Stimulated activated CD4-positive, alpha-beta T cell treated with anti-CD3 and anti-CD28 coated beads, Interleukin-4, amount 100 ng/mL, for 1 hour (primary cell): ENCODE data around the gene EXOC3L1.

ENCODE experiments used
- DNase-seq: peaks from one replicate; pipeline ENCODE4 v3.0.0-alpha.2; 2020

EXOC3L1 gene

DNA sequence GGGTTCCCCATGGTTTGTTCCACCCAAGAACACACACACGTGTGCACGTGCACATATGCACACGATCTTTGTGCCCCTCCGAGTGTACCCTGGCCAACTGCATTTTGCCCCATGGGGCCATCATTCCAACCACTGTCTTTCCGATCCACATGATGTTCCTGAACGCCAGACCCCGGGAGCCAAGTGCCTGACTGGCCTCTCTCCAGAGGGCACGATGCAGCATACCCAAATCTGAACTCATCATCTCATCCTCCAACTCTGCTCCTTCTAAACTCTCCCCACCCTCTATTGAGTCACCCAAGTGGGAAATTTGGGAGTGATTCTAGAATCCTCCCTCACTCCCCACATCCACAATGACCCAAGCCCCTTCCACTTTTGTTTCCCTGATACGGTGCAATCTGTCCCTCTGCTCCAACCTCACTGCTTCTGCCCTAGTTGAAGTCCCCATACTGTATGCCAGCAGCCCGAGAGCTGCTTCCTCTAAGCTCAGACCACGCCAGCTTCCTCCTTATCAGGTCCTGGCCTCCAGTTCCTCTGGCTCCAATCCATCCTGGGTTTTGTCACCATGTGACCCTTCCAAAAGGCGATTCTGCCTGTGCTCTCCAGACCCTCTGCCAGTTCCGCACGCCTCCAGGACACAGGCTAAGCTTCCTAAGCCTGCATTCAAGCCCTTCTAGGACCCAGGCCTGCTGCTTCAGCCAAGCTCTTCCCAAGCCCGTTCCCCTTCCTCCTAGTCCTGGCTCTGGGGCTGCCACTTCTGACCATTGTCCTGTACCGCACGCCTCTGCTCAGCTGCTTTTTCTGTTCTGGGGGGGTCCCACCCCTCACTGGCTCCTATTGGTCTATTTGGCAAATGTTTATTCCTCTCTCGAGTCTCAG lies 26.9 kb upstream of the EXOC3L1 start:
- DNase-seq: no peak

- DNase-seq: no peak
These were observed 25.8 kb upstream of the EXOC3L1 start for GRCh38 chr16:67215706-67216105.

- no peak for DNase-seq
These were observed 23.5 kb upstream of the EXOC3L1 start for GRCh38 chr16:67213197-67214019.

DNA sequence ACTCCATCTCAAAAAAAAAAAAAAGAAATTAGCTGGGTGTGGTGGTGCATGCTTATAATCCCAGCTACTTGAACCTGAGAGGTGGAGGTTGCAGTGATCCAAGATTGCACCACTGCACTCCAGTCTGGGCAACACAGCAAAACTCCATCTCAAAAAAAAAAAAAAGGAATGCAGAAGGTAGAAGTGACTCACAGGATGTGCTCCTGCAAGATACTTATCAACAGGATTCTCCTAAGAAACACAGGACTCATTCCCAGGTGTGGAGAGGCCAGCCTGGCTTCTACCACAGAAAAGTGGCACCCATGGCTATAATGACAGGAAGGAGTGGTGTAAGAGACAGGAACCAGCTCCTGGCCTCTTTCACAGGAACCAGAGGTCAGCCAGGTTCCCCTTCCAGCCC lies 22.8 kb upstream of the EXOC3L1 start:
- DNase-seq: no peak

DNA sequence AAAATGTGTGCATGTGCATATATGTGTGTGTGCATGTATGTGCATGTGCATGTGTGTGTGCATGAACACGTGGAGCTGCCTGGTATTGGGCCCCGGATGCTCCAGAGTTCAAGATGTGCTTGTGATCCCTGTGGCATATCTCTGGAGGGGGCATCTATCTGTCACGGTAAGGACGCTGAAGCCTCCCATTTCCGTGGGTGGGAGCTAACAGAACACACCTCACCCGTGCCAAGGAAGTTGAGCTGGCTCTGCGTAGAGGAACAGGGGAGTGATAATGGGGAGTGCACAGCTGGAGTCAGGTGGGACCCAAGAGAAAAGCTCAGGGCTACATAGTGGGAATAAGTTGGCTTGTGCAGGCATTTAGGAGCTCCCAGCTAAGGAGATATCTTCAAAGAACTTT lies 21.7 kb upstream of the EXOC3L1 start:
- no peak for DNase-seq

DNA sequence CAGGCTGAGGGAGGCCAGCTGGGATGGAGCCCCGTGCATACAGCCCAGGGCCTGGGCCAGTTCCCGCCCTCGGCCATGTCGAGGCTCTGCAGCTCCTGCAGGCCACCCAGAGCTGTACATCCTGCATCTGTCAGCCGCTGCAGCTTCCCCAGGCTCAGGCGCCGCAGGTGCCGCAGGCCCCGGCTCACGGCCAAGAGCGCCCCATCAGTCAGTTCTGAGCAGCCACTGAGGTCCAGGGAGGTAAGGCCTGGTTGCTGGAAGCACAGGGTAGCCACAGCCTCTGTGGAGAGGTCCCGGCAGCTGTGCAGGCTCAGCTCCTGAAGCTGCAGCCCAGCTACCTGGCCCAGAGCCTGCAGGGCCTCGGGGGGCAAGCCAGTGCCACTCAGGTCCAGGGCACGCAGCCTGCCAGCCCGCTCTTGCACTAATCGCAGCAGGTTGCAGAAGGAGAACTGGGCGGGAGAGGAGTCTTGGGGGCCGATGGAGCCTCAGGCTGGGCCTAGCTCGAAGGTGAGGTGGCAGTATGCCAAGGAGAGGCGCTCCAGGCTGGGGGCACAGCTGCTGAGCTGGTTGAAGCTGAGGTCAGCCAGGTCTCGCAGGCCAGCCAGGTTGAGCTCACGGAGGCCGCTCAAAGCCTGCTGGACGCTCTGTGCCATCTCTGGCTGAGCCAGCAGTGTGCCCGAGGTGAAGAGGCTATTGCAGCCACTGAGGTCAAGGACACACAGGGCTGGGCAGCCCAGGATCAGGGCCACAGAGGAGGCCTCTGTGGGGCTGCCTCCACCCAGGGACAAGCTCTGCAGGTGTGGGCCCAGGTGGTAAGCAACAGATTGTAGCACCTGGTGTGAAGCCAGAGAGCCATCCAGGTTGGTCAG lies 20.4 kb upstream of the EXOC3L1 start:
- no peak for DNase-seq

- DNase-seq: no peak
These were observed 19.6 kb upstream of the EXOC3L1 start for GRCh38 chr16:67209565-67209964.

GRCh38 chr16:67208154-67208896 lies 18.4 kb upstream of the EXOC3L1 start:
- no peak for DNase-seq

DNA sequence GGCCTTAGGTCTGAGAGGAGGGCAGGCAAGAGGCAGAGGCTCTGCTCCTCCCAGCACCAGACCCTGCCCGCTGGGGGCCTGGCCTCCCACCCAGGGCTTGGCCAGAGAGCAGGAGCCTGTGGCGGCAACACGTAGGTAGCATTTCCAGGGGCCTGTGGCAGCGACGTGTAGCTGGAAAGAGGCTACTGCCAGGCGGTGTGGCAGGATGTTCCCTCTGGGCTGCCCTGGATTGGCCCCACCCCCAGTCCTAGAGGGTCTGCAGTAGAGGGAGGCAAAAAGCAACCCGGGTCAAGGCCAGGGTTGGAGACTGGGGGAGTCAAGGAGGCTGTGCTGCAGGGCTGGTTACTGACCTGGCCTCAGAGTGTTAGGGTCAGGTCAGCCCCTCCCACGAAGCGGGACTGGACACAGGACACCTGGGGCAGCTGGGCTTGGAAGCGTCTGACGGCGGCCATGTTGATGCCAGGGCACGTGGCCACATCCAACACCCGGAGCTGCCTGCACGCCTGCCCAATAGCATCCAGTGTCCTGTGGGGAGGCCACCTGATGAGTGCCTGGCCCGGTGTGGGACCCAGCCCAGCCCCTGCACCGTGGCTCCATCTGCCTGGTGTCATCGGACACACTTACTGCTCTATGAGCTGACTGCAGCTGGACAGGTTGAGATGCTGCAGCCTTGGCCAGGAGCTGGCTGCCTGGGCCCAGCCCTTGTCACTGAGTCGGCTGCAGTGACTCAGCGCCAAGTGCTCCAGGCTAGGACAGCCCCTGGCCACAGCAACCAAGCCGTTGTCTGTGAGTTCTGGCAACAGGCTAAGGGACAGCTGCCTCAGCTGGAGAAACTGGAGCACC lies 17.5 kb upstream of the EXOC3L1 start:
- DNase-seq: no peak

- no peak for DNase-seq
These were observed 16.9 kb upstream of the EXOC3L1 start for GRCh38 chr16:67206838-67207248.

- DNase-seq: no peak
These were observed 16.3 kb upstream of the EXOC3L1 start for GRCh38 chr16:67206129-67206837.

DNA sequence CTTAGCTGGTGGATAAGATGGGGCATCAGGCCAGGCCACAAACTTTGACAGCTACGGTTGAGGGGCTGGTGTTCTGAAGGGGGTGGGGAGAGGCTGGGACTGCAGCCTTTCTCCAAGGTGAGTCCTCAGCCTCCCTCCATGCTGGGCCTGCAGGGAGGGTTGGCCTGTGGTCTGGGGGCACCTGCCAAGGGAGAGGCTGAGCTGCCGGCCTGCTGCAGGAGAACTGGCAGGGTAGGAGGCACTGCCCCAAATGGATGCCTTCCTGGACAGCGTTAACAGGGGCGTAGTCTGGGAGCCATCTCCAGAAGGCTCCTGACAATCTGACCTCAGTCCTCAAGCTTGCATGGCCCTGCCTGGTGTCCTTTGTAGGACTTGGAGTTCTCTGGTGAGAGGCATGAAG lies 14.1 kb upstream of the EXOC3L1 start:
- no peak for DNase-seq

DNA sequence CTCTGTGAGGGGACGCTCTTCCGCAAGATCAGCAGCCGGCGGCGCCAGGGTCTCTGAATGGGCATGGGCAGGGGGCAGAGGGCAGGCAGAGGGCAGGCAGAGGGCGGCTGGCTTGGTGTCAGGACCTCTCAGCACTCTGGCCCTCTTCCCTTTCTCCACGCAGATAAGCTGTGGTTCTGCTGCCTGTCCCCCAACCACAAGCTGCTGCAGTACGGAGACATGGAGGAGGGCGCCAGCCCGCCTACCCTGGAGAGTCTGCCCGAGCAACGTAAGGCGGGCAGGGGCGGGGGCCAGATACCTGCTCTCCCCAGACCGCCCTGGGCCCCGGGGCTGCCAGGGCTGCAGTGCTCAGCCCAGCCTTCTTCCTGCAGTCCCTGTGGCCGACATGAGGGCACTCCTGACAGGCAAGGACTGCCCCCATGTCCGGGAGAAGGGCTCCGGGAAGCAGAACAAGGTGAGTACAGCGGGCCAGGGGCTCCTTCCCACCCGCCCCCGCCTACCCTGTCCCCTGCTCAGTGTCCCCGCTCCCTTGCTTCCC lies 13.1 kb upstream of the EXOC3L1 start:
- DNase-seq: no peak

DNA sequence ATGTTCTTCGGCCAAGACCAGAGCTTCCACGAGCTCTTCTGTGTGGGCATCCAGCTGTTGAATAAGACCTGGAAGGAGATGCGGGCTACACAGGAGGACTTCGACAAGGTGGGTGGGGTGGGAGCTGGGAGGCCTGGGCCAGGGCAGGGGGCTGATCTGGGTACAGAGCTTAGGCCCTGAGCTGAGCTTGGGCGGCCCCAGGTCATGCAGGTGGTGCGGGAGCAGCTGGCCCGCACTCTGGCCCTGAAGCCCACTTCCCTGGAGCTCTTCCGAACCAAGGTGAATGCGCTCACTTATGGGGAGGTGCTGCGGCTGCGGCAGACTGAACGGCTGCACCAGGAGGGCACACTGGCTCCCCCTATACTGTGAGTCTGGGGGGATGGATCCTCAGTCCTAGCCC lies 12.5 kb upstream of the EXOC3L1 start:
- DNase-seq: no peak

- DNase-seq: no peak
These were observed 11.7 kb upstream of the EXOC3L1 start for GRCh38 chr16:67201411-67202345.

GRCh38 chr16:67200491-67200890 lies 10.6 kb upstream of the EXOC3L1 start:
- DNase-seq: no peak

DNA sequence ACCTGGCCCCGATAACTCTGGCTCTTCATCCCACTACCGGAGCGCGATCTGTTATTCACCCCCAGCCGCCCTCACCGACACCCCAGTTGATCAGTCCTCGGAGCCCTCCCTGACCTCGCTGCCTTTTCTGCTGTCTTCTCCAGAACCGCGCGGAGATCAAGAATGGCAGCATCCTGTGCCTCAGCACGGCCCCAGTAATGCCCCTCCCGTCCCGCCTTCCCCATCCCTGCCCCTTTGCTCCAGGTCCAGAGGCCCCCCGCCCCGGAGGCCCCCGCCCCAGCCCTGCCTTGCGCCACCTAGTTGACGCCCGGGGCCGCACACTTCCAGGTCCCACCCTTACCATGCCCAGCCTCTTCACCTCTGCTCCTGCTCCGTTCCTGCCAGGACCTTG lies 9.9 kb upstream of the EXOC3L1 start:
- no peak for DNase-seq

DNA sequence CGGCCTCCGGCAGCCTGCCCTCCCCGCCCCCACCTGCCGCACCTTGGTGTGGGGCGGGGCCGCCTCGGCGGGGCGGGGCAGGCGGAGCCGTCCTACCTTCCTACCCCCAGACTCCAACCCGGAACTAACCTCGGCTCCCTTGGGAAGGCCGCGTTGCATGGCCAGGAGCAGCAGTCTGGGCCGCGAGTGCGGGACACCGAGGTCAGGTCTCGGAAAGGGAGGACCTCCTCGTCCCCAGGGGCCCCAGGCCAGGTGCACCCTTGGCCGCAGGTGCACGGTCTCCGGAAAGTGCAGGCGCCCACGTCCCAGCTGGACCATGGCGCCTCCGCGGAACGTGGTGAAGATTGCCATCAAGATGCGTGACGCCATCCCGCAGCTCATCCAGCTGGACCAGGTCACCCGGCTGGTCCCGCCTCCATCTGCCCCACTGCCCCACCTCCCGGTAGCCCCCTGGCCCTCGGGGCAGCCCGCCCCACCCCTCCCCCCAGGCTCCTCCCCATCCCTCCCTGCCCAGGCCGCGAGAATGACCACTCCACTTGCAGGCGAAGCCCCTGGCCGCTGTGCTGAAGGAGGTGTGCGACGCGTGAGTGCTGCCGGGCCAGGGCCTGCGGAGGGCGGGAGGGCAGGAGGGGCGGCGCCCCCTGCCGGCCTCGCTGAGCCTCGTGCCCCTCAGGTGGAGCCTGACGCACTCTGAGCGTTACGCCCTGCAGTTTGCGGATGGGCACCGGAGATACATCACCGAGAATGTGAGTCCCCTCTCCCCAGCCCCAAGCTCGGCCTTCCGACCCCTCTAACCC lies 9.3 kb upstream of the EXOC3L1 start, which contains the start of gene ELMO3:
ELMO3 (plus strand) TSS at position 121 of the 797 bp plus-strand sequence; CDS start at position 317, 196 bp downstream.
- DNase-seq: no peak
